Hepatocyte (in vitro differentiated cells): ENCODE measurements around the gene RTN4R. TPM values are rescaled to one million over a fixed set of nuclear protein-coding genes. Genes with fewer than 3 reads are reported as not detected.

Experiments used
- DNase-seq: peaks from one replicate; pipeline ENCODE4 v3.0.0-alpha.2; 2016; ENCODE audit warnings: low spot score
- H2AFZ ChIP-seq: fragments of 200-600 bp; sonication (generic); 2 replicates; pipeline ENCODE4 v1.6.0; 2016; ENCODE audit warnings: antibody characterized with exemption, mild to moderate bottlenecking
- H3K27ac ChIP-seq: fragments of 200-600 bp; sonication (generic); 2 replicates; pipeline ENCODE4 v1.5.1; 2016; ENCODE audit warnings: mild to moderate bottlenecking
- H3K27me3 ChIP-seq: fragments of 200-600 bp; sonication (generic); 2 replicates; pipeline ENCODE4 v1.6.1; 2016
- H3K36me3 ChIP-seq: fragments of 200-600 bp; sonication (generic); replicated peaks from 2 replicates; pipeline ENCODE4 v1.5.1; 2016; ENCODE audit warnings: low read depth; ENCODE audit not compliant: insufficient read depth
- H3K4me1 ChIP-seq: fragments of 200-600 bp; sonication (generic); 2 replicates; pipeline ENCODE4 v1.5.1; 2016; ENCODE audit warnings: mild to moderate bottlenecking, moderate library complexity; ENCODE audit not compliant: insufficient read depth
- H3K4me2 ChIP-seq: fragments of 200-600 bp; sonication (generic); 2 replicates; pipeline ENCODE4 v1.6.0; 2016
- H3K4me3 ChIP-seq: fragments of 200-600 bp; sonication (generic); 2 replicates; pipeline ENCODE4 v1.5.1; 2016; ENCODE audit warnings: mild to moderate bottlenecking
- H3K79me2 ChIP-seq: fragments of 200-600 bp; sonication (generic); 2 replicates; pipeline ENCODE4 v1.6.0; 2017; ENCODE audit warnings: mild to moderate bottlenecking
- H3K9me2 ChIP-seq: fragments of 200-600 bp; sonication (generic); replicated peaks from 2 replicates; pipeline ENCODE4 v1.6.0; 2017; ENCODE audit warnings: mild to moderate bottlenecking; ENCODE audit not compliant: insufficient read depth
- H3K9me3 ChIP-seq: fragments of 200-600 bp; sonication (generic); 2 replicates; pipeline ENCODE4 v1.5.1; 2016; ENCODE audit warnings: low read depth, mild to moderate bottlenecking
- H4K20me1 ChIP-seq: fragments of 200-600 bp; sonication (generic); 2 replicates; pipeline ENCODE4 v1.6.0; 2016; ENCODE audit warnings: mild to moderate bottlenecking; ENCODE audit not compliant: insufficient read depth, poor library complexity, severe bottlenecking
- EZH2 ChIP-seq: fragments of 200-600 bp; sonication (generic); IDR thresholded peaks from 2 replicates; pipeline ENCODE4 v1.6.1; 2016; ENCODE audit warnings: antibody characterized with exemption, mild to moderate bottlenecking, borderline replicate concordance
- EZH2phosphoT487 ChIP-seq: fragments of 200-600 bp; sonication (generic); IDR thresholded peaks from one replicate; pipeline ENCODE4 v1.6.1; 2018; ENCODE audit warnings: antibody characterized with exemption, mild to moderate bottlenecking, low read depth, moderate library complexity; ENCODE audit not compliant: unreplicated experiment, severe bottlenecking
- WGBS: methylation state at CpG from one replicate; pipeline ENCODE4 v1.1.6; 2016; ENCODE audit warnings: low lambda C conversion rate; ENCODE audit errors: missing lambda C conversion rate; 5-methylcytosine and 5-hydroxymethylcytosine counted together
- polyA plus RNA-seq: library from polyadenylated mRNA; unstranded; fragments of >200 nt; fragmentation: Nextera tagmentation; extraction: Ambion mirVana; gene quantifications from 2 replicates; pipeline ENCODE4 v1.2.1, GENCODE V29; 2016
- total RNA-seq: library from RNA; depleted of rRNA; stranded (reverse); fragments of >200 nt; gene quantifications from 2 replicates; pipeline ENCODE4 v1.2.3, GENCODE V29; 2014
- TF ChIP-seq, protein P1 (sequence below): fragments of 200-600 bp; sonication (generic); IDR thresholded peaks from 2 replicates; pipeline ENCODE4 v1.5.1; 2016; ENCODE audit warnings: antibody characterized with exemption, mild to moderate bottlenecking; ENCODE audit not compliant: poor library complexity

Gene RTN4R
- total and polyA plus RNA-seq, 2 experiments from 2014 or later, result 7.9 to 16.9 TPM

DNA sequence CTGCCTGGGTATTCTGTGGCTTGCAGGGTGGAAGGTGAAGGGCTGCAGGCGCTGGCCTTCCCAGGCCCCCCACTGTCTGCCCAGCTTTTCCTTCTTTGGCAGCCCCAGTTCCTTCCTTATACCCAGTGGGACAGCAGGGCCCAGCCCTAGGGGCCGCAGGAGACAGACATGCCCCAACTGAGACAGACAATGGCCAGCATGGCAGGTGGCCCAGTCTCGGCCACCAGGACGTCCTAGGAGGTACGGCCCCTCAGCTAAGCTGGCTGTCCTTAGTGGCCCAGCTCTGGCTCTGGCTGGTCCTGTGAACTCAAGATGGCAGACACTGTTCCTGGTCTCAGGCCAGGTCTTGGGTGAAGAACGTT is 35.9 kb downstream of the RTN4R start:
- H3K36me3 ChIP-seq, result no peaks in the 10 kb centered on the region
- H3K79me2 ChIP-seq, result no peaks in the 10 kb centered on the region
- no peak overlapping the region for H2AFZ ChIP-seq
- H3K9me2 ChIP-seq, result no peaks in the 10 kb centered on the region
- no peaks in the 10 kb centered on the region for H3K9me3 ChIP-seq
- H3K4me2 ChIP-seq, result no peak overlapping the region
- H3K4me3 ChIP-seq, result no peak overlapping the region
- no peak for TF ChIP-seq EZH2
- TF ChIP-seq EZH2phosphoT487, result no peak
- TF ChIP-seq, protein P1, sequence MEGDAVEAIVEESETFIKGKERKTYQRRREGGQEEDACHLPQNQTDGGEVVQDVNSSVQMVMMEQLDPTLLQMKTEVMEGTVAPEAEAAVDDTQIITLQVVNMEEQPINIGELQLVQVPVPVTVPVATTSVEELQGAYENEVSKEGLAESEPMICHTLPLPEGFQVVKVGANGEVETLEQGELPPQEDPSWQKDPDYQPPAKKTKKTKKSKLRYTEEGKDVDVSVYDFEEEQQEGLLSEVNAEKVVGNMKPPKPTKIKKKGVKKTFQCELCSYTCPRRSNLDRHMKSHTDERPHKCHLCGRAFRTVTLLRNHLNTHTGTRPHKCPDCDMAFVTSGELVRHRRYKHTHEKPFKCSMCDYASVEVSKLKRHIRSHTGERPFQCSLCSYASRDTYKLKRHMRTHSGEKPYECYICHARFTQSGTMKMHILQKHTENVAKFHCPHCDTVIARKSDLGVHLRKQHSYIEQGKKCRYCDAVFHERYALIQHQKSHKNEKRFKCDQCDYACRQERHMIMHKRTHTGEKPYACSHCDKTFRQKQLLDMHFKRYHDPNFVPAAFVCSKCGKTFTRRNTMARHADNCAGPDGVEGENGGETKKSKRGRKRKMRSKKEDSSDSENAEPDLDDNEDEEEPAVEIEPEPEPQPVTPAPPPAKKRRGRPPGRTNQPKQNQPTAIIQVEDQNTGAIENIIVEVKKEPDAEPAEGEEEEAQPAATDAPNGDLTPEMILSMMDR, result no peak
- no peak for DNase-seq
- no peaks in the 10 kb centered on the region for H4K20me1 ChIP-seq
- H3K4me1 ChIP-seq, result peaks cover 10% of the 10 kb centered on the region
- H3K27ac ChIP-seq, result no peak overlapping the region
- no peaks in the 10 kb centered on the region for H3K27me3 ChIP-seq
- WGBS, result 90% methylated on average over 6 of the region's 6 CpGs

DNA sequence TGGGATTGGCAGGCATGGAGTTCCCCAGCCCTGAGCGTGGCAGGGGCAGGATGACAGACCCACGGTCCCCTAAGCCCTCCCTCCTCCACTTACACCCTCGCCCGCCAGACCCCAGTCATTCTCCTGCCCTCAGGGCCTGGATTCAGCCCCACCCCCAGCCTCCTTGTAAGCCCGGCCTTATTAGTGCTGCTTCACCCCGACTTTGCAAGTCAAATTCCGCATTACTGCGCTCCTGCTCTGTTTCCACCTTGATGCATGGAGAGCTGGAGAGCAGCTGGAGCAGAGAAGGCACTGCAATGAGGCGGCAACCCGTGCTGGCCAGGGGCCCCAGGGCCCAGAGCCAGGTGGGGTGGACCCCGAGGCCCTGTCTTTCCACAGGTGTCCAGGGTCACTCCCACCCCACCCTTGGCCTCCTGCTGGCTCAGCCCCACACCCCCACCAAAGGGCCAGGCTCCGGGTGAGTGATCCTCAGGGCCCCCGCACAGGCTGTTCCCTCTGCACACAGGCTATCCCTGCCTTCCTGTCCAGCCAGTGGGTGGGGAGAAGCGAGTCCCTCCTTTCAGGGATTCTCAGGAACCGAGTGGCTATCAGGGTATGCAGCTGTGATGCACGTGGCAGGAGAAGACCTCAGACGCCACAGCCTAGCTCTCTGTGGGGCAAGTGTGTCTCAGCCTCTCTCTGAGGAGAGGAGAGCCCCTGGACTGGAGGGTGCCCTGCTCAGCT is 36.4 kb downstream of the RTN4R start:
- no peaks in the 10 kb centered on the region for H3K9me3 ChIP-seq
- TF ChIP-seq EZH2 (no peak), EZH2phosphoT487 (no peak)
- TF ChIP-seq, protein P1, result no peak
- no peak overlapping the region for H3K4me2 ChIP-seq
- no peak overlapping the region for H2AFZ ChIP-seq
- H4K20me1 ChIP-seq, result no peaks in the 10 kb centered on the region
- 78% methylated on average over 17 of the region's 17 CpGs for WGBS
- H3K27me3 ChIP-seq, result no peaks in the 10 kb centered on the region
- no peak overlapping the region for H3K27ac ChIP-seq
- H3K9me2 ChIP-seq, result no peaks in the 10 kb centered on the region
- DNase-seq, result no peak
- no peak overlapping the region for H3K4me3 ChIP-seq
- no peaks in the 10 kb centered on the region for H3K36me3 ChIP-seq
- H3K79me2 ChIP-seq, result no peaks in the 10 kb centered on the region
- peaks cover 10% of the 10 kb centered on the region for H3K4me1 ChIP-seq

GRCh38 chr22:20230777-20231420 is 37.2 kb downstream of the RTN4R start:
- no peaks in the 10 kb centered on the region for H3K79me2 ChIP-seq
- WGBS, result 87% methylated on average over 9 of the region's 11 CpGs
- H3K4me3 ChIP-seq, result no peak overlapping the region
- H3K4me1 ChIP-seq, result peaks cover 10% of the 10 kb centered on the region
- no peaks in the 10 kb centered on the region for H3K9me2 ChIP-seq
- no peaks in the 10 kb centered on the region for H3K36me3 ChIP-seq
- TF ChIP-seq EZH2, result no peak
- TF ChIP-seq, protein P1, result no peak
- TF ChIP-seq EZH2phosphoT487, result no peak
- H3K27ac ChIP-seq, result no peak overlapping the region
- no peak overlapping the region for H3K4me2 ChIP-seq
- no peaks in the 10 kb centered on the region for H3K9me3 ChIP-seq
- H4K20me1 ChIP-seq, result no peaks in the 10 kb centered on the region
- H3K27me3 ChIP-seq, result no peaks in the 10 kb centered on the region
- DNase-seq, result no peak
- H2AFZ ChIP-seq, result no peak overlapping the region
